Measurements from ENCODE around the gene ZNF669. TPM values are rescaled to one million over a fixed set of nuclear protein-coding genes. Genes with fewer than 3 reads are reported as not detected.
A peak's percentile ranks its signal among the peaks of the same experiment; 100 is the strongest.
"Not testable (repeated sequence)": the region's sequence is repeated elsewhere in the genome, so short reads cannot be mapped to it uniquely, and the experiment has no call there.

Gene ZNF669
- 6.2 and 6.7 TPM in 2 replicates for total RNA-seq

GRCh38 chr1:247103859-247104591, at the start of gene ZNF669:
ZNF669 (minus strand) TSS chr1:247104356; CDS start chr1:247104199, 157 bp downstream.
- DNase-seq, result peak; percentile 97
- H3K27me3 Mint-ChIP-seq, result peaks cover 17% of the 10 kb centered on the region
- peak within 1 kb of the TSS; percentile 89 for H3K27ac Mint-ChIP-seq
- intact Hi-C loops (cut with micrococcal nuclease), result loop anchor here (1.0 to 10.0 kb wide), 5 partner anchors 26 to 227 kb away; partner anchors contain the start of genes ZNF124, ZNF496 and ZNF670
- H3K36me3 Mint-ChIP-seq (ENCODE audit: low read depth), result peaks cover 41% of the 10 kb centered on the region
- H3K4me3 Mint-ChIP-seq, result peak within 1 kb of the TSS; percentile 93
- H3K4me1 Mint-ChIP-seq, result peaks cover 8% of the 10 kb centered on the region
- peaks cover 41% of the 10 kb centered on the region for H3K9me3 Mint-ChIP-seq

GRCh38 chr1:247147781-247148180, 43.6 kb upstream of the ZNF669 start:
- H3K36me3 Mint-ChIP-seq (ENCODE audit: low read depth), result peaks cover 60% of the 10 kb centered on the region

GRCh38 chr1:247147120-247147519, 43.0 kb upstream of the ZNF669 start:
- Mint-ChIP-seq H3K9me3 (peaks cover 39% of the 10 kb centered on the region), H3K36me3 (ENCODE audit: low read depth) (peaks cover 59% of the 10 kb centered on the region)
- intact Hi-C loops (cut with micrococcal nuclease); H3K4me3 Mint-ChIP-seq; H3K4me1 Mint-ChIP-seq; DNase-seq; H3K27ac Mint-ChIP-seq; H3K27me3 Mint-ChIP-seq: not testable (repeated sequence)

More at GRCh38 chr1:247147781-247148180, 43.6 kb upstream of the ZNF669 start:
- Mint-ChIP-seq H3K4me1 (no peaks in the 10 kb centered on the region), H3K27me3 (no peaks in the 10 kb centered on the region), H3K27ac (no peak overlapping the region), H3K9me3 (peaks cover 39% of the 10 kb centered on the region), H3K4me3 (no peak overlapping the region)
- DNase-seq, result no peak
- intact Hi-C loops (cut with micrococcal nuclease), result no loop called here

GRCh38 chr1:247146671-247147070, 42.5 kb upstream of the ZNF669 start:
- Mint-ChIP-seq H3K27me3 (no peaks in the 10 kb centered on the region), H3K4me1 (no peaks in the 10 kb centered on the region), H3K36me3 (ENCODE audit: low read depth) (peaks cover 58% of the 10 kb centered on the region), H3K4me3 (no peak overlapping the region), H3K27ac (no peak overlapping the region), H3K9me3 (peaks cover 38% of the 10 kb centered on the region)
- intact Hi-C loops (cut with micrococcal nuclease), result no loop called here
- no peak for DNase-seq

GRCh38 chr1:247145279-247145678, 41.1 kb upstream of the ZNF669 start:
- H3K27ac Mint-ChIP-seq, result no peak overlapping the region
- peaks cover 40% of the 10 kb centered on the region for H3K9me3 Mint-ChIP-seq
- peaks cover 59% of the 10 kb centered on the region for H3K36me3 Mint-ChIP-seq (ENCODE audit: low read depth)
- DNase-seq, result no peak
- H3K4me3 Mint-ChIP-seq, result no peak overlapping the region
- intact Hi-C loops (cut with micrococcal nuclease), result no loop called here
- no peaks in the 10 kb centered on the region for H3K27me3 Mint-ChIP-seq
- H3K4me1 Mint-ChIP-seq, result no peaks in the 10 kb centered on the region

- H3K4me3 Mint-ChIP-seq; H3K27ac Mint-ChIP-seq; intact Hi-C loops (cut with micrococcal nuclease); DNase-seq; H3K27me3 Mint-ChIP-seq; H3K4me1 Mint-ChIP-seq: not testable (repeated sequence)
- Mint-ChIP-seq H3K36me3 (ENCODE audit: low read depth) (peaks cover 27% of the 10 kb centered on the region), H3K9me3 (peaks cover 37% of the 10 kb centered on the region)
Observed at GRCh38 chr1:247139557-247139956, 35.4 kb upstream of the ZNF669 start.

GRCh38 chr1:247131236-247131635, 27.1 kb upstream of the ZNF669 start:
- peaks cover 6% of the 10 kb centered on the region for H3K4me1 Mint-ChIP-seq
- no peak for DNase-seq
- H3K9me3 Mint-ChIP-seq, result peaks cover 22% of the 10 kb centered on the region
- H3K27ac Mint-ChIP-seq, result no peak overlapping the region
- intact Hi-C loops (cut with micrococcal nuclease), result no loop called here
- peaks cover 33% of the 10 kb centered on the region for H3K36me3 Mint-ChIP-seq (ENCODE audit: low read depth)
- H3K4me3 Mint-ChIP-seq, result no peak overlapping the region
- no peaks in the 10 kb centered on the region for H3K27me3 Mint-ChIP-seq

GRCh38 chr1:247127519-247128282, 23.5 kb upstream of the ZNF669 start:
- H3K4me1 Mint-ChIP-seq; intact Hi-C loops (cut with micrococcal nuclease); DNase-seq; H3K9me3 Mint-ChIP-seq; H3K27me3 Mint-ChIP-seq: not testable (repeated sequence)
- peak overlapping the region; percentile 64 for H3K27ac Mint-ChIP-seq
- peak overlapping the region; percentile 89 for H3K4me3 Mint-ChIP-seq
- H3K36me3 Mint-ChIP-seq (ENCODE audit: low read depth), result peaks cover 22% of the 10 kb centered on the region

- peaks cover 12% of the 10 kb centered on the region for H3K36me3 Mint-ChIP-seq (ENCODE audit: low read depth)
Observed at GRCh38 chr1:247126601-247127000, 22.4 kb upstream of the ZNF669 start.

GRCh38 chr1:247126166-247126565, 22.0 kb upstream of the ZNF669 start:
- H3K27me3 Mint-ChIP-seq; intact Hi-C loops (cut with micrococcal nuclease); H3K4me1 Mint-ChIP-seq; H3K9me3 Mint-ChIP-seq; H3K27ac Mint-ChIP-seq; H3K4me3 Mint-ChIP-seq; DNase-seq: not testable (repeated sequence)
- H3K36me3 Mint-ChIP-seq (ENCODE audit: low read depth), result peaks cover 12% of the 10 kb centered on the region

More at GRCh38 chr1:247126601-247127000, 22.4 kb upstream of the ZNF669 start:
- H3K27me3 Mint-ChIP-seq; H3K9me3 Mint-ChIP-seq; H3K27ac Mint-ChIP-seq; DNase-seq; H3K4me3 Mint-ChIP-seq; H3K4me1 Mint-ChIP-seq; intact Hi-C loops (cut with micrococcal nuclease): not testable (repeated sequence)

GRCh38 chr1:247121382-247121781, 17.2 kb upstream of the ZNF669 start:
- DNase-seq, result no peak
- H3K4me1 Mint-ChIP-seq, result no peaks in the 10 kb centered on the region
- no peaks in the 10 kb centered on the region for H3K36me3 Mint-ChIP-seq (ENCODE audit: low read depth)
- H3K27me3 Mint-ChIP-seq, result no peaks in the 10 kb centered on the region
- no peak overlapping the region for H3K4me3 Mint-ChIP-seq
- no peaks in the 10 kb centered on the region for H3K9me3 Mint-ChIP-seq
- intact Hi-C loops (cut with micrococcal nuclease), result no loop called here
- H3K27ac Mint-ChIP-seq, result no peak overlapping the region

GRCh38 chr1:247120408-247120668, 16.2 kb upstream of the ZNF669 start:
- H3K27ac Mint-ChIP-seq; H3K4me1 Mint-ChIP-seq; H3K36me3 Mint-ChIP-seq (ENCODE audit: low read depth); H3K4me3 Mint-ChIP-seq; intact Hi-C loops (cut with micrococcal nuclease); H3K27me3 Mint-ChIP-seq; DNase-seq; H3K9me3 Mint-ChIP-seq: not testable (repeated sequence)

GRCh38 chr1:247119600-247120407, 15.6 kb upstream of the ZNF669 start:
- no peak overlapping the region for H3K27ac Mint-ChIP-seq

More at GRCh38 chr1:247119600-247120407, 15.6 kb upstream of the ZNF669 start:
- H3K4me1 Mint-ChIP-seq, result peaks cover 2% of the 10 kb centered on the region
- no peaks in the 10 kb centered on the region for H3K36me3 Mint-ChIP-seq (ENCODE audit: low read depth)
- H3K9me3 Mint-ChIP-seq, result no peaks in the 10 kb centered on the region
- no peak for DNase-seq
- H3K27me3 Mint-ChIP-seq, result peaks cover 3% of the 10 kb centered on the region
- H3K4me3 Mint-ChIP-seq, result no peak overlapping the region
- intact Hi-C loops (cut with micrococcal nuclease), result no loop called here
